Fibroblast of lung (primary cell): ENCODE measurements around the gene C1QTNF7.

Experiments used
- CTCF ChIP-seq, 2 donors: IDR thresholded peaks in 1 of 2; conservative IDR thresholded peaks in 1 of 2; 1 replicate in 1 of 2; 2 replicates in 1 of 2; pipeline ENCODE4 v1.5.1; 2011 to 2012; ENCODE audit warnings: low read length in 2 of 2, control low read depth in 1 of 2, inconsistent platforms in 1 of 2, low read depth in 1 of 2, mild to moderate bottlenecking in 1 of 2
- EZH2 ChIP-seq: IDR thresholded peaks from 2 replicates; pipeline ENCODE4 v1.5.1; 2012; ENCODE audit warnings: low read length, control low read depth, mild to moderate bottlenecking; ENCODE audit errors: missing control alignments

GRCh38 chr4:15482842-15483241 lies 55.0 kb downstream of the C1QTNF7 start:
- no peak for TF ChIP-seq EZH2
- TF ChIP-seq CTCF (conservative IDR thresholded peaks at IDR 0.05 in 1 of 2, IDR thresholded peaks at IDR 0.05 in 1 of 2; ENCODE audit: low read depth in 1 of 2, low read length in 2 of 2), result no peak
